GM19455 (cell line): ENCODE data around the gene HAND2.
A peak's percentile ranks its signal among the peaks of the same experiment; 100 is the strongest.

Experiments
- ATAC-seq: cut with Tn5 transposase; IDR thresholded peaks from one replicate; pipeline ENCODE4 v1.9.1; 2021; ENCODE audit not compliant: unreplicated experiment

Gene HAND2

DNA sequence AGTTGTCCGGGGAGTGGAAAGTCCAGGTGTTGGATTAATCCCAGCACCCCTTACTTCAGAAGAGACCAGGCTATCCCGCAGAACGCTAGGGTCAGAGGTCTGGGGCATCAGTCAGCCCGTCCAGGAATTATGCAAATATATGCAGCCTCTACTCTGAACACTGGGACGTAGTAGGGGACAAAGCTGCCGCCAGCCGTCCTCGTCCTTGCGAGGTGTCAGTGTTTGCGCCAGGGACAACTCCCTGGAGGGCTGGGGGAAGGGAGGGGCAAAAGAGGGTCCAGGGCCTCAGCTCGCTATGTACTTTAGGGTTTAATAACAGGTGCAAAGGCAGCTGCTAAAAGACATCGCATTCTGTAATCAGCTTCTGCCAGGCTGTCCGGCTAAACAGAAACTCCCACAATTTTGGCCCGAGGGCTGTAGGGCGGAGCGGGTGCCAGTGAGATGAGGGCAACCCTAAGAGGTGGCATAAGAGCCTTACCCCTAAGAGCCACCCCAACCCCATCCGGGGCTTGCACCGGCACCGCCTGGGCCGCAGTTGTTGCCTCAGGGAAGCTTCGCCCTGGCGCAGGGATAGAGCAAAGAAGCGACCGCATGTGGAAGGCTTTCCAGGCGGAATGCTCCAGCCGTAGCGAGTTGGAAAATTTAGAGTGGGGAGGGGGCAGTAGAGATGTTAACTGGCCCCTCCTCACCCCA is 8.4 kb downstream of the HAND2 start:
- ATAC-seq: no peak

DNA sequence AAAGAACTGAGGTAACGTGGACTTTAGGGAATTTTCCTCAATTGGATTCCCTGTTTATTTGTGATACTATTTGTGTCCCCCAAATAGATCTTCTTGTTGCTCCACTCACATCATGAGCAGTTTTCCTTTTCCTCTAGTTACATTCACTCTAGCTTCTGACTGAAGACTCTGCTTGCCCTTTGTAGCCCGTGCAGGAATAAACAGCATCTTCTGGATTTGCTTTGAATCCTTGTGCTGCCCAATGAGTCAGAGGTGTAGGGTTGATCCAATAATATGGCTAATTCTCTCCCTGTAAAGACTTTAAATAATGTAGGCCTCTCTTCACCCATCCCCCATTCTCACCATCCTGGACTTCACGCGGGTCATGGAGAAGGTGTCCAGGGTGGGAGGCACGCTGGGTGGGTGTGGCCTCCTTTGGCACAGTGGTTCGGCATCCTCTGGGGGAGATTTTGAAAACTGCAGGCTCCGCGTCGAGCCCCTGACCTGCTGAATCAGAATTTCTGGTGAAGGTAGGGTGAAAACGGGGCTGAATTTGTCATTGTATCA is 9.0 kb downstream of the HAND2 start:
- no peak for ATAC-seq

- no peak for ATAC-seq
These were observed 10.6 kb downstream of the HAND2 start for GRCh38 chr4:173519111-173520101.

DNA sequence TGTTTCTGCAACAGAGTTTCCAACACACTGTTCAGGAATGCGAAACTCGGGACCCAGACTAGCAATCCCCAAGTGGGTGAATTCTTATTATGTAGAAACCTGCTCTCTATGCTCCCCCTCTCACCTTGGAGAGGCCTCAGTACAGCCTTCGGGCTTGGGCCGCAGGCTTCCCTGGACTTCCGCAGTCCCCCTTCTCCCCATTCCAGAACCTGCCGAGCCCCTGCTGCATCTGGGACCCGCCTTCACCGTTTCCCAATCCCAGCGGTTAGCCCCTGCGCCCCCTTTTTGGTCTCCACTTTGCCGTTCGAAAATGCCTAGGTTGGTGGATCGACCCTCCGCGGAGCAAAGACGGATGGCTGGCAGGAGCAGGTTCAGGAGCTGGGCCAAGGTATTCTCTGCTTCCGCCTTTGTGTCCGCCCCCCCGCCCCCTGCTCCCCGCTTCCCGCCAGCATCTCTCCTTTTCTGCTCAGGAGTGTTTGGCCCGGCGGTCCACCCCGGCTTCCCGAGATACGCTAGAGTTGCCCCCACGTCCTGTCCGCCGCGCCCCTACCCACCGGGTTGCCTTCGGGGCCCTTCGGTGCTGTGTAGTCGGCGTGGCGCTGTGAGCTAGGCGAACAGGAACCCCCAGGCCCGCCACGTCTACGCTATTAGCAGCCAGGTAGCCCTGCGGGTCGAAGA is 11.5 kb downstream of the HAND2 start:
- no peak for ATAC-seq

- ATAC-seq: no peak
These were observed 12.1 kb downstream of the HAND2 start for GRCh38 chr4:173517781-173518424.

GRCh38 chr4:173516621-173517524 is 13.2 kb downstream of the HAND2 start:
- ATAC-seq: no peak

DNA sequence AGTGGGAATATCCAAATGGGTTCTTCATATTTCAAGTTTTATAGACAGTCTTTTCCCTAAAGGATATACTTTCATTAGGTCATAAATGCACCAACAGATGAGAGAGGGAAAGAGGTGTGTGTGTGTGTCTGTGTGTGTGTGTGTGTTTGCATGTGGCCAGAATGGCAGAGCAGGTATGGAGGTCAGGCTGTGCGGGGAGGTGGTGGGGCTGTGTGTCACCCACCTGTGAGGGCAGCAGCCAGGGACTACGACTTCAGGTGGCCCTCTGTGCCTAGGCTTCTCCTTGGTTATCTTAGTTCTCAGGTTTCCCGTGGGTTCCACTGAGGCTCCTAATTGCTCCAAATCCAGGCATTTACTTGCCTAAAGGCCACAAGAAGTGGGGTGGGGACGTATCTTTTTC is 14.6 kb downstream of the HAND2 start:
- no peak for ATAC-seq

- no peak for ATAC-seq
These were observed 15.3 kb downstream of the HAND2 start for GRCh38 chr4:173514641-173515217.

DNA sequence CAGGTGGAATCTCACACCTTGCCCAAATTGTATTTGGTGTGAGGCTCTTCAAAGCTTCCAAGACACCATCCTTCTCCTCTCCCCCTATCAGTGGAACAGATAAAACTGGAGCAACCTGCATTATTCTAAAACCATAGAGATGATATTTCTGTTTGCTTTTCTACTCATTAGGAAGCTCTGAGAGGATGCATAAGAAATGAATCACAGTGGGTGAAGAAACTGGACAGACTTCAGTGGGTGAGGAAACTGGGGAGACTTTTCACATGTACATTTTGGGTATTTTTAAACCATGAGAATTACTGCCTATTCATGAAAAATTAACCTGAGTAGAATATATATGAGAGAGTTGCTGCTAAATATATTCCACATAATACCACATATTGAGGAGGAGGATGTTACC is 16.4 kb downstream of the HAND2 start:
- no peak for ATAC-seq

DNA sequence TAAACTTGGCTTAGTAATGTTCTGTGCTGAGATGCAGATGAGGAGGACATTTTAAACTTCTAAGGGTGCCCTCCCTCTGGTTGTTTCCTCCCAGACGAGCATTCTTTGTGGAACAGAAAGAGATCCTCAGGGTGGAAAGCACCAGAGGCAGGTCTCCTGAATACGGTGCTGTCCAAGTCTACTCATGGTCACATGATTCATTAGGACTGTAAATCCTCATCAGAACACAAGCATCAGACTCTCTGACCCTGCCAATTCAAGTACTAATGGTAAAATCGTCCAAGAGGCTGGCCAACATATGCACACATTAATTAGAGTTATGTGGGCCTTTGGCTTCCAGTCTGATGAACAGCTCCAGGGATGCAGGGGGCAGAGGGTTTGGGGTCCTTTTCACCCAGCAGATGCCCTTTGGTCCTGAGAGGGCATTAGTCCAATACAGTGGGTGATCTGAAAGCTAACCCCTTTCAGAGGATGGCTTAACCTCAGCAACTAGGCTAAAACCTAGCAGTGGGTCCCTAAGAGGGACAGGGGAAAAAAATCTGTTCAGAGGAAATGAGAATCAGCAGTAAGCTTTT is 18.2 kb downstream of the HAND2 start:
- ATAC-seq: no peak

- no peak for ATAC-seq
These were observed 20.7 kb downstream of the HAND2 start for GRCh38 chr4:173509036-173510001.

- ATAC-seq: no peak
These were observed 21.5 kb downstream of the HAND2 start for GRCh38 chr4:173508386-173509035.

- ATAC-seq: no peak
These were observed 22.3 kb downstream of the HAND2 start for GRCh38 chr4:173507471-173508385.

GRCh38 chr4:173506597-173507211 is 23.3 kb downstream of the HAND2 start:
- peak; percentile 2 for ATAC-seq

DNA sequence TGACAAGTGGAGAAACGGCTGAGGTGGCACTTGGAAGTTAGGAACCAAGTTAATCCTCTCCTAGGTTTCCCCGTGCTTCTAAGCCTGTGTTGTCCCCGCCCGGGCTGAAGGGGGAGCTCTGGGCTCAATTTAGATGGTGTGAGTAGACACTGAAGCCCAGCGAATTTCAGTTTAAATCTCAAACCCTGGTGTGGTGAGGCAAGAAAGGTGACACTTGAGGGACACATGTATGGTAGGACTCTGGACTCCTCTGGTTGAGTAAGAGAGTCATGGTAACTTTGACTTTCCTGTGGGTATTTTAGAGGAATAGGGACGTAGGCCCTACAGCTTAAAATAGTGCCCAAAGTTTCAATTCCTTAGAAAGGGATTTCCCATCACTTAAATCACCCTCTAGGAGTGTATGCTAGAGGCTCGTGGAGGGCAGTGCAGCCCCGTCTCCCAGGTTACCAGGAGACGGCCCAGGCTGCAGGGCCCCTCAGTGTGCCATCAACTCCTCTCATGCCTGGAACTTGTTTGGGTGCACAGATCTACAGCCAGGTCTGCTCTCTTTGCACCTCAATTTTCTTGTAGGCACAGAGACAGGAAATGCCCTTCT is 24.0 kb downstream of the HAND2 start:
- peak; percentile 72 for ATAC-seq

DNA sequence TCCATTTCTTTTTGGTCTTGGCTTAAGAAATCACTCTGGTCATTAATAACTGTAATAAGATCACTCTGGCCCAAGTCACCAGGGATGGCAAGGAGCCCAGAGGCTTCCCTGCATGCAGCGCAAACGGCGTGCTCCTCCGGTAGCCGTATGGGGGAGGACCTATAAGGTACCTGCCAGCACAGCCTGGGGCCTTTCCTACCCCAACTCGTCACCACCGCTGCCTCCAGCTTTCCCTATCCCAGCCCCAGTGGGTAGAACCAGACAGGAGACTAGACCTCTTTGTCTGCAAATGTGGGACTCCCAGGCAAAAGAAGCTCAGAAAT is 25.9 kb downstream of the HAND2 start:
- no peak for ATAC-seq
